MCF 10A (cell line): ENCODE data around the gene MYZAP. TPM values are rescaled to one million over a fixed set of nuclear protein-coding genes. Genes with fewer than 3 reads are reported as not detected.

Experiments used
- BruUV-seq: library from RNA; stranded (reverse); fragments of 400-500 nt; replicated peaks from 2 replicates; lab custom pipeline; 2021; lab: Mats Ljungman, UMichigan
- CTCF ChIA-PET: fragments of 300-600 bp; sonication (Branson Sonifier 250); formaldehyde crosslinking; extraction: SDS; loops from one replicate; lab custom pipeline; 2021; ENCODE audit warnings: antibody characterized with exemption, inconsistent platforms; lab: Yijun Ruan, JAX
- POLR2A ChIA-PET: fragments of 300-600, 350-650 bp; sonication (Branson Sonifier 250); formaldehyde crosslinking; extraction: SDS; loops from one replicate; lab custom pipeline; 2020; ENCODE audit warnings: antibody characterized with exemption, inconsistent platforms; lab: Yijun Ruan, JAX
- DNase-seq: peaks from one replicate; pipeline ENCODE4 v3.0.0-alpha.2; 2018; ENCODE audit not compliant: unreplicated experiment
- H3K27ac Mint-ChIP-seq: one replicate; pipeline ENCODE4 v1.8.0; 2022; ENCODE audit warnings: mild to moderate bottlenecking, low read depth, mixed read lengths; ENCODE audit not compliant: unreplicated experiment
- H3K27me3 Mint-ChIP-seq: one replicate; pipeline ENCODE4 v1.8.0; 2022; ENCODE audit warnings: mixed read lengths; ENCODE audit not compliant: insufficient read depth, unreplicated experiment
- H3K36me3 Mint-ChIP-seq: one replicate; pipeline ENCODE4 v1.8.0; 2022; ENCODE audit warnings: mild to moderate bottlenecking, moderate library complexity, mixed read lengths; ENCODE audit not compliant: insufficient read depth, unreplicated experiment
- H3K4me1 Mint-ChIP-seq: one replicate; pipeline ENCODE4 v1.8.0; 2022; ENCODE audit warnings: mixed read lengths; ENCODE audit not compliant: insufficient read depth, unreplicated experiment
- H3K4me3 Mint-ChIP-seq: one replicate; pipeline ENCODE4 v1.8.0; 2022; ENCODE audit warnings: mild to moderate bottlenecking, moderate library complexity, mixed read lengths; ENCODE audit not compliant: unreplicated experiment
- H3K9me3 Mint-ChIP-seq: one replicate; pipeline ENCODE4 v1.8.0; 2022; ENCODE audit warnings: mixed read lengths; ENCODE audit not compliant: unreplicated experiment
- intact Hi-C: fragments of 100-400 bp; cut with micrococcal nuclease; formaldehyde crosslinking; loops from 2 replicates; pipeline ENCODE4 v1.14.1; 2022
- total RNA-seq: library from RNA; stranded (reverse); gene quantifications from 2 replicates; pipeline ENCODE4 v1.2.3, GENCODE V29; 2022
- TF ChIP-seq, protein P1 (sequence below): fragments of 200-600 bp; IDR thresholded peaks from one replicate; pipeline ENCODE4 v1.8.0; 2022; ENCODE audit warnings: antibody characterized with exemption, mild to moderate bottlenecking; ENCODE audit not compliant: unreplicated experiment

The MYZAP gene
- total RNA-seq, 1 experiment from 2014 or later: 1.3 TPM

DNA sequence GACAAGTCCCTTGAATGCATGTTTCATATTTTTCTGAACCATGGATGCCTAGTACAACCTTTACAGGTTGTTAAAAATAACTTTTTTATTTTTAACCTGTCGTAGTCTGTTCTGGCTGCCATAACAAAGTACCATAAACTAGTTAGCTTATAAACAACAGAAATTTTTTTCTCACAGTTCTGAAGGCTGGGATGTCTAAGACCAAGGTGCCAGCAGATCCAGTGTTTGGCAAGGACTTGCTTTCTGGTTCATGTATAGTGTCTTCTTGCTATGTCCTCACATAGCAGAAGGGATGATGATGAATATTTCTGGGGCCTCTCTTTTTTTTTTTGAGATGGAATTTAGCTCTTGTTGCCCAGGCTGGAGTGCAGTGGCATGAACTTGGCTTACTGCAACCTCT, 91.8 kb downstream of the MYZAP start:
- TF ChIP-seq, protein P1, sequence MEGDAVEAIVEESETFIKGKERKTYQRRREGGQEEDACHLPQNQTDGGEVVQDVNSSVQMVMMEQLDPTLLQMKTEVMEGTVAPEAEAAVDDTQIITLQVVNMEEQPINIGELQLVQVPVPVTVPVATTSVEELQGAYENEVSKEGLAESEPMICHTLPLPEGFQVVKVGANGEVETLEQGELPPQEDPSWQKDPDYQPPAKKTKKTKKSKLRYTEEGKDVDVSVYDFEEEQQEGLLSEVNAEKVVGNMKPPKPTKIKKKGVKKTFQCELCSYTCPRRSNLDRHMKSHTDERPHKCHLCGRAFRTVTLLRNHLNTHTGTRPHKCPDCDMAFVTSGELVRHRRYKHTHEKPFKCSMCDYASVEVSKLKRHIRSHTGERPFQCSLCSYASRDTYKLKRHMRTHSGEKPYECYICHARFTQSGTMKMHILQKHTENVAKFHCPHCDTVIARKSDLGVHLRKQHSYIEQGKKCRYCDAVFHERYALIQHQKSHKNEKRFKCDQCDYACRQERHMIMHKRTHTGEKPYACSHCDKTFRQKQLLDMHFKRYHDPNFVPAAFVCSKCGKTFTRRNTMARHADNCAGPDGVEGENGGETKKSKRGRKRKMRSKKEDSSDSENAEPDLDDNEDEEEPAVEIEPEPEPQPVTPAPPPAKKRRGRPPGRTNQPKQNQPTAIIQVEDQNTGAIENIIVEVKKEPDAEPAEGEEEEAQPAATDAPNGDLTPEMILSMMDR: no peak
- Mint-ChIP-seq H3K36me3 (no peaks in the 10 kb centered on the region), H3K4me1 (peaks cover 13% of the 10 kb centered on the region), H3K9me3 (no peaks in the 10 kb centered on the region), H3K4me3 (no peak overlapping the region), H3K27ac (no peak overlapping the region), H3K27me3 (no peaks in the 10 kb centered on the region)
- CTCF ChIA-PET: interaction anchor here (0.6 to 1.3 kb wide), 2 partner anchors 14 to 416 kb away, joined by 5 to 6 read pairs; no protein-coding TSS in a partner anchor
- POLR2A ChIA-PET: no interaction called here
- no TSS peak for BruUV-seq
- intact Hi-C loops: no loop called here
- no peak for DNase-seq

DNA sequence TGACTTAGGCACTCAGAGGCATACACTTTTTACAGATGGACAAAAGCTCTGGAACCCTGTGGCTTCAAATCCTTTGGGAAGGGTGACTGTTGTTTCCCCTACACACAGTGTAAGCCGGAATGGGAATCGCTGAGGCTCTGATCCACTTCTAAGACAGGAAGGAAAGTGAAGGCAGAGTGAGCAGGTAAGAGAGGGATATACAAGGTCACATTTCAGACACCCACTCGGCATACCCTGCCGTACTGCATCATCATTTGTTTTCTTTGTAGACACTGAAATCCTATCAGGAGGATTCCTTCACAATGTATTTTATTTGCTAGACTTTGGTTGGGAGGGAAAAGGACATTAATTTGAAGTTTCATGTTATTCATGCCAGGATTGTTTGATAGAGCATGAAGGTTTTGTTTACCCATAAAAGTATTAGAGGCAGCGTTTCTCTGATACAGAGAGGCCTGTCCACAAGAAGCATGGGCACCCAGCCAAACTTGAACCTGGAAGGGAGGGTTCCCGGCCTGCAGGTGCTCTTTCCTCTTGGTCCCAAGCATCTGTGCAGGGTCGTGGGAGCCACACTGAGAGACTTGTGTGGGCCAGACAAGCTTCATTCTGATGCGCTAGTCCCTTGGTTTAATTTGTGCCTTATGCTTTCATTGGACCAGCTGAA, 92.9 kb downstream of the MYZAP start:
- intact Hi-C loops: no loop called here
- POLR2A ChIA-PET: interaction anchor here (1.1 kb wide), 1 partner anchor 14 kb away, joined by 3 read pairs; no protein-coding TSS in a partner anchor
- no peaks in the 10 kb centered on the region for H3K36me3 Mint-ChIP-seq
- no peak overlapping the region for H3K27ac Mint-ChIP-seq
- peaks cover 9% of the 10 kb centered on the region for H3K4me1 Mint-ChIP-seq
- no peak overlapping the region for H3K4me3 Mint-ChIP-seq
- H3K27me3 Mint-ChIP-seq: no peaks in the 10 kb centered on the region
- TF ChIP-seq, protein P1: no peak
- no peaks in the 10 kb centered on the region for H3K9me3 Mint-ChIP-seq
- no peak for DNase-seq
- no TSS peak for BruUV-seq
- CTCF ChIA-PET: no interaction called here

DNA sequence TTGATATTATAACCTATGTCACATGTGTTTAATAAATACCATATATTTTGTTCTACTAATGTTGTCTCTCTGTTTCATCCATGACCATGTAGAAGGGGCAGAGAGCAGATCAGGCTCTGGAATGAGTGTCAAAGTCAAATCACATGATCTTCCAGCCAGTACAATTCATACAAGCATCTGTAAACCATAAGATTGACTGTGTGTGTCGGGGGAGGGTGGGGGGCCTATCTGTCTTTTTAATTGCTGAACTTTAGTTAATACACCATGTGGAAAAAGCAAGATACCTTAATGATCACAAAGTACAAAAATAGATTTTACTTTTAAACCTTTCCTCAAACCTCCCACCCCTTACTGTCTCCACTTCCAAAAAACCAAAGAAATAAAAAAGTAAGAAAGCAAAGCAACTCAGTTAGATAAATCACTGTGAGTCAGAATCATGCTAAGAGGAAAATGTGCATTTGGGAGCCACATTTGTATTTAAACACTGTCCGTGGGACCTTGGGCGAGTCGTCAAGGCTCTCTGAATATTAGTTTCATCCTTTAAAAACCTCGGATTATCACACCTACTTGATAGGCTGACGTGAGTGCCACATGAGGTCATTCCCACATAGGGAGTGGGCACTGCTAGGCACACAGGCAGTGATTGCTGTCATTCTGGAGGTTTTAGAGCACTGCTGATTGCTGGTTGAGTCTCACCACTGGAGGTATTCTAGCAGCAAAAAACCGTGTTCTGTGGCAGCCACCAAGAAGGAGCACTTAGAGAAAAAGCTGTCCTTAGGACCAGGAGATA, 93.8 kb downstream of the MYZAP start:
- H3K36me3 Mint-ChIP-seq: no peaks in the 10 kb centered on the region
- POLR2A ChIA-PET: interaction anchor here (0.6 to 1.1 kb wide), 4 partner anchors 15 to 1098 kb away, joined by 3 read pairs; partner anchors contain the start of gene POLR2M
- H3K27me3 Mint-ChIP-seq: no peaks in the 10 kb centered on the region
- no peak overlapping the region for H3K4me3 Mint-ChIP-seq
- H3K9me3 Mint-ChIP-seq: no peaks in the 10 kb centered on the region
- H3K4me1 Mint-ChIP-seq: no peaks in the 10 kb centered on the region
- CTCF ChIA-PET: interaction anchor here (0.6 kb wide), 1 partner anchor 20 kb away, joined by 3 read pairs; no protein-coding TSS in a partner anchor
- no TSS peak for BruUV-seq
- DNase-seq: no peak
- TF ChIP-seq, protein P1: no peak
- no peak overlapping the region for H3K27ac Mint-ChIP-seq
- intact Hi-C loops: no loop called here

DNA sequence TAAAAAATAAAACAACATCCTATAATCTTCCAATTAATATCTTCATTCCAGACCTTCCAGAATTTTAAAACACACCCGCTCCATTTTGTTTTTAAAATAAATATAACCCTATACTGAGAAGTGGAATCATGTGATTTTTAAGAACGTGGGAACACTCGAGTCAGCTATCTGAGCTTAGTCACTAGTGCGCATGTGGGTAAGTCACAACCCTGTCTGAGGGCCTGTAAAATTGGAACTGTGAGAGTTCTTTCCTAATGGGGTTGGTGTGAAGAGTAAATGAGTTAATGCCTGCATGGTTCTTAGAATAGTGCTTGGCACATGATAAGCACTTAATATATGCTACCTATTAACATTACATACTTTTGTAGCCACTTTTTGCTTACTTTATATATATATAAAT, 95.0 kb downstream of the MYZAP start:
- Mint-ChIP-seq H3K36me3 (no peaks in the 10 kb centered on the region), H3K4me3 (no peak overlapping the region), H3K27me3 (no peaks in the 10 kb centered on the region), H3K9me3 (no peaks in the 10 kb centered on the region), H3K27ac (no peak overlapping the region), H3K4me1 (peaks cover 9% of the 10 kb centered on the region)
- no TSS peak for BruUV-seq
- POLR2A ChIA-PET: interaction anchor here (0.7 to 0.8 kb wide), 2 partner anchors 18 to 19 kb away, joined by 3 read pairs; partner anchors contain the start of gene POLR2M
- no peak for DNase-seq
- TF ChIP-seq, protein P1: no peak
- intact Hi-C loops: no loop called here
- CTCF ChIA-PET: no interaction called here
